DOHH2 (cell line): Measurements from ENCODE around the gene EZH2.

ENCODE experiments used
- CTCF ChIP-seq: fragments of 200-600 bp; sonication (generic); IDR thresholded peaks from one replicate; pipeline ENCODE4 v1.5.1; 2014; ENCODE audit warnings: antibody characterized with exemption, mild to moderate bottlenecking, low read depth, low read length; ENCODE audit not compliant: poor library complexity, severe bottlenecking
- EZH2phosphoT487 ChIP-seq: fragments of 200-600 bp; sonication (generic); IDR thresholded peaks from 2 replicates; pipeline ENCODE4 v1.6.1; 2017; ENCODE audit warnings: borderline replicate concordance, mild to moderate bottlenecking, antibody characterized with exemption, low read length, moderate library complexity, mixed read lengths

- TF ChIP-seq CTCF: no peak
- no peak for TF ChIP-seq EZH2phosphoT487
These were observed 20.8 kb downstream of the EZH2 start for GRCh38 chr7:148863324-148863723.
